ENCODE results near the gene DOK3.

Gene DOK3

DNA sequence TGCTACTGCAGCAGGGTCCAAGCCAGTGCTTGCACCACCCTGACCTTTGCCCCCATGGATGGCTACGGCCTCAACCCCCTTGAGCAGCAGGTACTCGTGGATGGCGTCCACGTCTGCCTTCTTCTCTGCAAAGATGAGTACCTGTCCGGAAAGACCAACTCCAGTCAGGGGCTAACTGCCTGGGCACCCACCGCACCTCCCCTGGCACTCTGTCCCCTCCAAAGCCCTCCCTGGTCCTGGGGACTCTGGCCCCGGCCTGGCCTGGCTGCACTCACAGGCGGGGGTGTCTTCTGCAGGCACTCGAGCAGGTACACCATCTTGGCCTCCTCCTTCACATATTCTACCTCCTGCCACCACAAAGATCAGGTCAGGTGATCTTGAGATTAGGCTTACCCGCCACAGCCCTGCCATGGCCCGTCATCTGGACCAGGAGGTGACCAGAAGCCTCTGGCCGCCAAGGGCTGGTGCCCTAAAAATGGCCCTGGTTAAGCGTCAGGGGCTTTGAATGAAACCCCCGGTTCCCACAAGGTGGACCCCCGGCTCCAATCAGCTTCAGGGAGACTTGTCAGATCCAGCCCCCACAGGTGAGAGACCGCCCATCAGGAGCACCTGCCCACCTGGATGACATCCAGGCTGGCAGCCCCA, 3.2 kb upstream of the DOK3 start:
- DNase-seq = no peak

DNA sequence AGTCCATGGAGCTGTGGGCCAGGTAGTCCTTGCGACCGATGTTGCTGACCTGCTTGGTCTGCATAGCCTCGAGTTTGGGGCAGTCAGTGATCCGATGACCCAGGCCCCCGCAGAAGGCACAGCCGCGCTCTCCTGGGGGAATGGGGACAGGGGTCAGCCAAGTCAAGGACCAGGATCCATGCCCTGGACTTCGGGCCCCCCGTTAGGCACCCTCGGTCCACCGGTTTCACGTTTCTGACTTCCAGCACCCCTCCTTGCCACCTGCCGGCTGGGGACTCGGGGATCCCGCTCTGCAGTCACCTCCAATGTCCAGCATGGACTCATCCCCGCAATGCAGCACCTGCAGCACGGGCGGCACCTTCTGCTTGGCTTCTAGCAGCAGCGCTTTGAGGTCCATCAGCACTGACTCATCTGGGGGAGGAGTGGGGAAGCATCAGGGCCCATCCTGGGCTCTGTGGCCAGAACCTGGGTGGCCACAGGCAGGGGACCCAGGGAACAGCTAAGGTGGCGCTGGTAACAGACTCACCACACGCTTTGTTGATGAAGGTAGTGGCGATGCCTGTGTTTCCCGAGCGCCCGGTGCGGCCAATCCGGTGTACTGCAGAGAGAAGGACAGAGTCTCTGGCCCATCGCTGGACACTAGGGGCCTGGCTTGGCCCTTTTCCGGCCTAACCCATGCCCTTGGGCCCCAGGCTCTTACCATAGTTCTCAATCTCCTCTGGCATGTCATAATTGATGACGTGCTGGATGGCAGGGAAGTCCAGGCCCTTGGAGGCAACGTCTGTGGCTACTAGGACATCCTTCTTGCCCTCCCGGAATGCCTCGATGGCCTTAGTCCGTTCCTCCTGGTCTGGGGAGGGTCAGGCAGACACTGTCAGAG, 2.4 kb upstream of the DOK3 start:
- no peak for DNase-seq

DNA sequence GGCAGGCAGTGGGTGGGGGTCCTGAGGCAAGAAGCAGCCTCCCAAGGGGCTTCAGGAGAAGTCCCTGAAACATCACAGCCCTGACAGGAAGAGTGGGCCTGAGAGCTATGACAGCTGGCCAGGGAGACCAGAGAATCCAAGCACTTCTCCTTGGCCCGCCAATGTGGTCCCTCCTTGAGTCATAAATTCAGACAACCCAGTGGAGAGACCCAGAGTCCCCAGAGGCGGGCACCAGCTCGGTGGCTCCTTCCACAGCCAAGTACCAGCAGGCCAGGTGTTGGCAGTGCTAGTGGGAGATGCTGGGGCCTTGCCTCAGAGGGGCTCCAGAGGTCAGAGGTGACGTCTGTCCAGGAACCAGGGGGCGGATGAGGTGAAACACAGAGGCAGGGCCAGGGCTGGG, 1.6 kb upstream of the DOK3 start:
- DNase-seq = no peak

DNA sequence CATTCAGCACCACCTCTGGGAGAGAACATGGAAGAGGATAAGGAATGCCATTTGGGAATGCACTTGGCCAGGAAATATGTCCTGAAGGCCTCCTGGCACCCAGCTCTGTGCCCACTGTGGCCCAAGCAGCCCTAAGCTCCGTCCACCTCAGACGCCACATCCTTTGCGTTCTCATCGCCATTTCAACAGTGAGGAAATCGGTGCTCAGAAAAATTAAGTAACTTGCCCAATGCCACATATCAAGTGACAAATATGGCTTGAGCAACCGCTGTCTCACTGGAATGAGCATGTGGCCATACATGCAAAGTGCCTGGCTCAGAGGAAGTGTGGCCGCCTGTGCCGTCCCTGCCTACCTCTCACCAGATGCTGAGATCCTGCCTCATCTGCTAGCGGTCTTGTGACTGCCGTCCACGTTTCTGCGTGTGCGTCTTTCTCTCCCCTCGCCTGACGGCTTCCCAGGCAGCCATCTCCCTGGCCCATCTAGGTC, 984 bp upstream of the DOK3 start:
- no peak for DNase-seq

DNA sequence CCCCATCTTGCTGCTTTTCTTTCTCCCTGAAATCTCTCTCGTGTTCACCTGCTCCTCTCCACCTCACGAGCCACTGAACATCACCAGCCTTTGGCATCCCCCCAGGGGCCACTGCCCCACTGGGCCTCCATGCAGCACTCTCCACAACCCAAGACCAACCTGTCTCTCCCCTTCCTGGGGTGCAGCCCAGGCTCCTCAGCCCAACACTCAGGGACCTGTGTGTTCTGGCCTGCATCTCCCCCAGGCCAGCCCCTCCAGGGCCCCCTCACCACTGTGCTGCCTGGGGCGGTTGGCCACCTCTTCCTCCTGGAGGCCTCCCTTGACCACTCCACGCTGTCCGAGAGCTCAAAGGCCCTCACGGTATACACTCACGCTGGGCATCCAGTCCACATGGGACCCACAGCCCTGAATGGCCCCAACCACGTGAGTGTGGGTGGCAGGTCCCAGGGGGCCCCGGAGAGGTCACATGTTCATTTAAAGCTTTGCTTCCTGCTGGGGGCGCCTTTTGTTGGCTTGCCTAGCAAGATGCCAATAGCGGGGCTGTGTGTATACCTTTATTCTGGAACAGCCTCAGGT, 453 bp upstream of the DOK3 start:
- DNase-seq = no peak

DNA sequence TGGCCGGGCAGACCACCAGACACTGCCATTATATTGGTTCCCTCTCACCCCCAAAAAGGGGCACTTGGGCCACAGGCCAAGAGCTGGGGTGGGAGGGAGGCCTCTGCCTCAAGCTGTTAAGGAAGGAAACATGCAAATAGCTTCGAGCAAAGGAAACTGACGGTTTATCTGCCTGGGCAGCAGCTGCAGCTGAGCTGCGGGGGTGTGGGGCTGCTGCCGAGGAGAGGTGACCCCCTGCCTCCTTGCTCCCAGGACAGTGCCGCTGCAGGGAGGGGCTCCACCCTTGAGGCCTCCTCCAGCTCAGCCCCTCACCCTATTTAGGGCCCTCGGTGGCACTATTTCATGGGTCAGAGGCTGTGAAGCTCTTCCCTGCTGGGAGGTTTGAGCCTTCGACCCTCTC, 789 bp downstream of the DOK3 start:
- DNase-seq = no peak

DNA sequence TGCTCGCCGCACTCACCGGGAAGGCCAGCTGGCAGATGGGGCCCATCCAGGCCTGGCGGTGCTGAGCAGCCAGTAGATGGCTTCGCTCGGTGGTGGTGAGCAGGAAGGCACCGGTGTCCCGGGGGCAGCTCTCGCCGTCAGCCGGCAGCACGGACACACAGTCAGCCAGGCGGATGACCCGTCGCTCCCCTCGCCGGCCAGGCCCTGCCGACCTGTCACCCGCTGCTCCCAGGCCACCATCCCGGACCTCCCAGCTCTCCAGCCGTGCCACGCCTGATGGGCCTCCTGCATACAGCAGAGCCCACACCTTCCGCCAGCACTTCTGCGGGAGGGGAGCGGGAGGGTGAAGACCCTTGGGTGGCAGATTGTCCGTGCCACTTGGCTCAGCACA, 1.4 kb downstream of the DOK3 start:
- DNase-seq = no peak

DNA sequence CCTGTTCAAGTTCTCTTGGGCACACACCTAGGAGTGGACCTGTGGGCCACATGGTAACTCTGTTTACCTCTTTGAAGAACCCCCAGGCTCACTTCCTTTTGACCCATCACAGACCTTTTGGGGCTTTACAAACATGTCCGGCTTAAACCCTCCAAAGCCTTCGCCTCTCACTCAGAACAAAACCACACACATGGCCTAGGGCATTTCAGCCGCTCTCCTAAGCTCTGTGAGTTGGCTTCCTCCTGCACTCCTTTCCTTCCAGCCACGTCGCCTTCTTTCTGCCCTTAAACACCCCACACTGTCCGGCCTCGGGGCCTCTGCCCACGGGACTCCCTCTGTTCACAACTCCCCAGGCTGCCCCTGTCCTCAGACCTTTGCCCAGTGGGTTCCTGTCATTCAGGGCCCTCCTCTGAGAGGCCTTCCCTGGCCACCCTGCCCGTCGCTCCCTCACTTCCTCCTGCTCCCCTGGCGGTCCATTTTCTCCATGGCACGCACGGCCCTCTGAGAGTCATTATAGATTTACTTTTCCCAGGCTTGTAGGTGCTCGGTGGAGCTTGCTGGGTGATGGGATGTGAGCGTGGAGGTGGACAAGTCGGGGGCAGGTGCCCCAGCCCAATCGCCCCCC, 1.9 kb downstream of the DOK3 start:
- no peak for DNase-seq

DNA sequence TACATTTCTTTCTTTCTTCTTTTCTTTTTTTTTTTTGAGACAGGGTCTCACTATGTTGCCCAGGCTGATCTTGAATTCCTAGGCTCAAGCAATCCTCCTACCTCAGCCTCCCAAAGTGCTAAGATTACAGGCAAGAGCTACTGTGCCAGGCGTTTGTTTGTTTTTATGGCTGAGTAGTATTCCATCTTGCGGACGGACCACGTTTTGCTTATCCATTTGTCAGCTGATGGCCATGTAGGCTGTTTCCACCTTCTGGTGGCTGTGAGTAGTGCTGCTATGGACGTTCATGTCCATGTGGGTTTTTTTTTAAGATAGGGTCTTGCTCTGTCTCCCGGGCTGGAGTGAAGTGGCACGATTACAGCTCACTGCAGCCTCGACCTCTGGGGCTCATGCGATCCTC, 2.5 kb downstream of the DOK3 start:
- no peak for DNase-seq

DNA sequence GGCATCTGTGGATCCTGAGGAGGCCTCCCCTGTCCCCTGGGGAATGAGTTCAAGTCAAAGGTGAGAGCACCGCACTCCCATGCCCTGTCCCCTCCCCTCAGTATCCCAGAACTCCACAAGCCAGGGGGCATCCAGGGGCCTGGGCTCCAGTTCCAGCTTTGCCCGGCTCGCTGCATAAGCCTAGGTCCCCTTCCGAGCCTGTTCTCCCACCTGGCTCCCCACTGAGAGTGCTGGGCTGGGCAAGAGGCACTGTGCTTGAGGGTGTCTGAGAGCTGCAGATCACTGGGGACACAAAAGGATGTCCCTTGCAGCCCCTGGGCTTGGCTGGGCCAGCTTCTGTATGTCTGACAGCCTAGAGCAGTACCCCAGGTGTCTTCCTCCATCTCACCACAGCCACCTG, 4.6 kb downstream of the DOK3 start:
- no peak for DNase-seq

DNA sequence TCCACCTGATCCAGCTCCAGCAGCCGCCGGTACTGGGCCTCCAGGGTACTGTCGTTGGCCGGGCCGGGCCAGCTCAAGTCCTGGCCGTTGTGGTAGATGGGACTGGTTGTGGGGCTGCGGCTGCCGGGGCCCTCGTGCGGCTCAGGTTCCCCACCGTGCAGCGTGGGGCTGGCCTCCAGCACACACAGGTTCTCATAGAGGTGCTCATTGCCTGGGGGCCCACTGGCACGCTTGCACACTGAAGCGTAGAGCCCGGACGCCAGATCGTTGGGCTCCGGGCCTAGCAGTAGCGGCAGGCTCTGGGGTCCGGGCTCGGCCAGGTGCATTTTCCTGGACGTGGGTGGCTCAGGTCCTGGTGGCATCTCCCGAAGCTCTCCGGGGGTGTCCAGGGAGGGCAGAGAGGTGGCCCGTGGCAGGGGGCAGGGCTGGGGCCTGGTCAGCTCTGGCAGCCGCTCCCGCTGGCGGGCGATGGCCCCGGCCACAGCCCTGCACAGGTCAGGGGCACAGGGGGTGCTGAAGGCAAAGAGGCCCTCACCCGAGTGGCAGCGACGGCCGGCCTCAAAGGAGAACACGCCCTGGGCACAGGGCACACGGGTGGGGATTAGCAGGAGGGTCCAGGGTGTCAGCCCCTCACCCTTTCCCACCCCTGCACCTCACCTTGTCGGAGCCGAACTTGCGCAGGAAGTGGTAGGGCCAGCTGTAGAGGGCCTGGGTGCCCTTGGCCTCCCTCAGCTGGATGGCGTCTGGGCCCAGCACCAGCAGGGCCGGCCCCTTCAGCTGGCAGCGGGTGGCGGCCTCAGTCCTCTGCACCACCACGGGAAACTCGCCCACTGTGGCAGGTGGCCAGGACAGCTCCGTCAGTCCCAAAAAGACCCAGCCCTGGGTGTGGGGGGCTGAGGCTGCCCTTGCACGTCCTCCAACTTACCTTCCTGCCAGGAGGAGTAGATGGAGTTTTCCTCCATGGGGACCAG, 5.3 kb downstream of the DOK3 start:
- no peak for DNase-seq

DNA sequence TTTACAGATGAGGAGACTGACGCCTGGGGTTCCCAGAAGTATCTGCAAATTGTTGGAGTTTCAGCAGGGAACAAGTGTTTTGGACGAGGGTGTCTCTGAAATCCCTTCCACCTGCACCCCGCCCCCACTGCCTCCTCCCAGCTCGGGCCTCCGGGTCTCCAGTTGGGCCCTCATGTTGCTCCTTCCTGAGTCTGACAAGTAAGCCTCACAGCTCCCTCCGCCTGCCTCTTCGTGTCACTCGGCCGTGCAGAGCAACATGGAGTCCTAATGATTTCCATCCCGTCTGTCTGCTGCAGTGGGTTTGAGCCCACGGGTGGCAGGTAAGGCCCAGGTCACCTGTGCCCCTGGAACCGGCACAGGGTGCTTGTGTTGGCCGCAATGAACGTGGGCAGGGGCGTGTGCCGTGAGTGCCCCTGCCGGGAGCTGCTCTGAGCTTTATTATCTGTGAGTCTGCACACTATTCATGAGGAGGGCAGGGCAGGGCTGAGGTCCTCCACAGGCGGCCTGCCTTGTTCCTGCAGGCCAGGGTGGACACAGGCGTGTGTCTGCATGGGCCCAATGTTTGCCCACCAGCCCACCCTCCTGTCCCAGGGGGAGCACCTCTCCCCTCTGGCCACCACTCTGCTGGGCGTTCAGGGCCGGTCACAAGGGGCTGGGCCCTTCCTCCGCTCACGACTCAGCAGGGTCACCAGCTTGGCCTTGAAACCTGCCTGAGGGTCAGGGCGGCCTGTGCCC, 6.1 kb downstream of the DOK3 start:
- no peak for DNase-seq

DNA sequence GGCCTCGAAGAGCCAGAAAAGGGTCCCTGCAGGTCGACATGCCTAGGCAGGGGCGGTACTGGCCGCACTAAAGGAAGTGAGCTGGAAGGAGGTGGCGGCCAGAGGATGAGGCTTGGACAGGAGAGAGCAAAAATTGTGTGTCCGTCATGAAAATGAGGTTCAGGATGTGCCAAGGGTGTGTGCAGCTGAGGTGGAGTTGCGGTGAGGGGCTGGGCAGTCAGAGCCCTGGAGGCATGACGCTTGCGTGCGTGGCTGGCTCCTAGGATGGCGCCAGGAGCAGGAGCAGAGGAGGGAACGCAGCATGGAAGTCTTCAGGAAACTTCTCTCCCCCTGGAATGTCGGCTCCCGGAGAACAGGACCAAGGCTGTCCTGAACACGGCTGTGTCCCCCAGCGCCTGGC, 6.7 kb downstream of the DOK3 start:
- DNase-seq = no peak

DNA sequence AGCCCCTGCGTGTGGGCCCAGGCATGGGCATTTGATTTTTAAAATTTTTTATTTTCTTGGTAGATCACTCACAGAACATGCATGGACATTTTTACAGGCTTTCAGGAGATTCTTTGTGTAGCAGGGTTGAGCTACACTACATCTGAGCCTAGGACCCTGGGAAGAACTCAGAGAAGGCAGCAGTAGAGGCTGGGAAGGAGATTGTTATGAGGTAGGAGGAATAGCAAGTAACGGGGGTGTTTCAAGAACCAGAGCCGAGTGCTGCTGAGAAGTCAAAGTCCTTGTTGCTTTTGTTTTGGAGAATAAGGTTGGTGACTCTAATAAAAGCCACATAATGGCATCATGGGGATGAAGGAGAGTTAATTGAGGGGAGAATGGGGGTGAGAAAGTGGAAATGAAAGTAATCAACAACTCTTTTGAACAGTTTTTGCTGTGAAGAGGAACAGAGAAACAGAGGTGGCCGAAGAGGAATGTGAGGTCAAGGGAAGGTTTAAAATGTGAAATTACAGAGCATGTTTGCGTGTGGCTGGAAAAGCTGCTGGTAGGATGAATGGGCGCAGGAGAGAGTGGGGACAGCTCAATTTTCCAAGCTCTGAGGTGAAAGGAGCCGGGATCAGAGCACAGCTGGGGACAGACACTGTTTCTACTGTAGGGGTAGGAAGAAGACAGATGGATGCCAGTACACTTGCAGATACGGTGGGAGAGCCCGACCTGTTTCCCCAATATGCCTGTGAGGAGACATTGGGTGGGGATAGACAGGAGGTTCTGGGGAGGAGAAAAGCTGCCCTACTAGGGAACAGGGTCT, 7.5 kb downstream of the DOK3 start:
- DNase-seq = no peak

DNA sequence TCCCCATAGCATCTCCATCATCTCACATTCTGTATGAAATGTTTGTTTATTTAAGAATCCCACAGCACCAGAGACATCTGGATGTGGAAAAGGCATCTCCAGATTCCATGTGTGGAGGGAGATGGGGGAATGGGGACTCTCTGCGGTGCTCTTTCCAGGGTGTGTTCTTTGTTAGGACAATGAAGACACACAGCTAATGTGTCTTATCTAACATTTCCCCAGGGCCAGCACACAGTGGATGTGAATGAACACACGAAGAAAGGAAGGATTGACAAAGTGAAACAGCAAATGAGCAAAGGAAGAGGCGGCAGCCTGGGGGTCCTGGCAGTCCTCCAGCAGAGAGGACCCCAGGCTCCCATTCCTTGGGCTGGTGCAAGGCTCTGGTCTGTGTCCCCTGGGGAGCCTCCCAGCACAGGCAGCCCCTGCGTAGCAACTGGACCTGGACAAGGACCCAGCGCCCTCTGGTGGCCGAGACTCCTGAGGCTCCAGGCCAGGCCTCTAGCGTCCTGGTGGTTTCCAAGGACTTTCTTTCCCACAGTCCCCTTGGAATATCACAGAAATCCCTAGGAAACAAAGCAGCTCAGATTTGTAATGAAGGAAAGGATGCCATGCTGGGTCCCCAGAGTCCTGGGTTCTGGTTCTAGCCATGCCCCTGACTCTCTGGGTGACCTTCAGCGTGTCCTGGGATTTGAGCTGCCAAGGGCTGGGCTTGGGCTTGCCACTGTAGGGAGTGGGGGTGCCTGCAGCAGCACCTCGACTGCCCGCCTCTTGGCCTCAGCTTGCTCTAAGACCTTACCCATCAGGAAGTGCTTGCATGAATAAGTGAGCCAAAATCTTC, 8.7 kb downstream of the DOK3 start:
- peak; percentile 95 for DNase-seq

DNA sequence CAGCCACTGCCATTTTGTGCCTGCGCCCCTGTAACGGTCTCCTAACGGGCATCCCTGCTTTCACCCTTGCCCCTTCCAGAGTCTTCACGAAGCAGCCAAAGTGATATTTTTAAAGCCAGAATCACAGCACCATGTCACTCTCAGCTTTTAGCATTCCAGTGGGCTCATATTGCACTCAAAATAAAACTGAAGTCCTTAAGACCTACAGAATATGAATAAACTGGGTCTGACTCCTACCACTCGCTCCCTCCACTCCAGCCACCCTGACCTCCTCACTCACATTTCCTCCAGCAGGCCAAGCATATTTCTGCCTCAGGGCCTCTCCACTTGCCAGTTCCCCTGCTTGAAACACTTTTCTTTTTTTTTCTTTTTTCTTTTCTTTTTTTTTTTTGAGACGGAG, 9.8 kb downstream of the DOK3 start:
- no peak for DNase-seq

DNA sequence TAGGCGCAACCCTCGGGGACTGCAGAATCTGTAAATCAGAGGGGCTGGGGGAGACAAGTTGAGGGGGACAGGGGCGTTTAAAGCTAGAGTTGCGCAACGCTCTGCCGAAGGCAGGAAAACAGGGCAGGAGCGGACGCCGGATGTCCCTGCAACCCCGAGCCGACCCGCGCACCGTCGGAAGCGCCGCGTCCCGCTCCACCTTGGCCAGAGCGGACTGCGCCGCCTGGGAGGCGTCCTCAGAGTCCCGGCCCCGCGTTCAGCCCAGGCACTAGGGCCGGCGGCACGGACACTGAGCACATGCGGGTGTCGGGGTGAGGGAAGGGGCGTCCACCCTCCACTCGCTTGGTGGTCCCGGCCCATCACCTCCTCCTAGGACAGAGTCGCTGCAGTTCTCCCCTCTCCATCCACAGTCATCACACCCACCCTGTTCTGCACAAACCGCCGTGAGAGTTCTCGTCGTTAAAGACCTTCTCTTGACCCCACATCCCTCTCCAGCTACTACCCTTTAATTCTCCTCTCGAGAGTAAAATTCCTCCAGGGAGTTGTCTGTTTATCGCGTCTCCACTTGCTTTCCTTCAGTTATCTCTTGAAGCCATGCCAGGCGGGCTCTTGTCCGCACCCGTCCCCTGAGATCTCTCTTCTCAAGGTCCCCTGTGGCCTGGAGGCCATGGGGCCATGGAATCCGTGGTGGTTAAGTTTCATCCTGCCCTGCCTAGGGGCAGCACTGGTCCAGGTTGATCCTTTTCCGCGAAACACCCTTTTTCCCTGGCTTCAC, 11.4 kb downstream of the DOK3 start:
- DNase-seq = no peak

DNA sequence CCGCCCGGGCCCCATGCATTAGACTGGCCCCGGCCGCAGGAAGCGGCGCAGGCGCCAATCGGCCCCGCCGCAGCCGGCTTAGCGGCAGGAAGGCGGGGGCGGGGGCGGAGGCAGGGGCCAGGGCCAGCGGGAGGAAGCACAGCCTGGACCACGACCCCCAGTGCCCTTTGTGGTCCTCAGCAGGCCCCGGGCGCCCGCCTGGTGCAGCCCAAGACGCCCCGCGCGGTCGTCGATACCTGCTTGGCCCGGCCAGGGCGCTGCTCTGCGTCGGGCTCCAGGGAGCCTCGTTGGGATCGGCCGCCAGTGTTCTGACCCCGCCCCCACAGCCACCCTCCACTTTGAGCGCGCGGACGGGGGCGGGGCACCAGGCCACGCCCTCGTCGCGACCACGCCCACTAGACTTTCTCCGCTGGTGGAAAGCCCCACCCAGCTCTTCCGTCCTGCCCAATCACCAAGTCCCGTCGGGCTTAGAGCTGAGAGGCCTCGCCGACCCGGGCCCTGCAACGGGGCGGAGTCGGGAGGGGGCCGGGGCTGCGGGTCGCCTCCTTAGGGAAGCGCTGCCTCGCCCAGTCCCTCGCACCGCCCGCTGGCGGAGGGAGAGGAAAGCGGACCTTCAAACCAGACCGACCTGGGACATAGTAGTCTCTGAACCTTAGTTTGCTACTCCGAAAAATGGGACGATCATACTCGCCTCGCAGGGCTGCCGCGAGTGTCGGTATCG, 12.2 kb downstream of the DOK3 start, which contains the start of gene PDLIM7:
Gene PDLIM7 (minus strand): TSS at position 313 of the 721 bp plus-strand sequence. CDS start 1,092 bp downstream, outside the sequence.
- DNase-seq = peak; percentile 97

Data from activated effector memory CD4-positive, alpha-beta T cell treated with anti-CD3 and anti-CD28 coated beads, Interleukin-2, amount 50 U/mL, for 16 hours (primary cell).